Measurements from ENCODE around the gene TFG.

- TF ChIP-seq EP300 (IDR thresholded peaks at IDR 0.05) (no peak), POLR2A (IDR thresholded peaks at IDR 0.05; ENCODE audit: low read depth) (no peak), CTCF (IDR thresholded peaks at IDR 0.05) (no peak)
Measured at GRCh38 chr3:100789579-100789978, 80.3 kb downstream of the TFG start.
